CD4-positive, CD25-positive, alpha-beta regulatory T cell (primary cell): ENCODE results near the gene NDST1. TPM values are rescaled to one million over a fixed set of nuclear protein-coding genes. Genes with fewer than 3 reads are reported as not detected.

Source experiments
- ATAC-seq, 2 donors: fragments of 150-1000 bp; cut with Tn5 transposase; one replicate each; pipeline ENCODE4 v1.10.0; 2021; ENCODE audit warnings: low read depth in 2 of 2, moderate number of reproducible peaks in 2 of 2, moderate library complexity in 1 of 2
- DNase-seq, 3 donors: peaks; one replicate each; pipeline versions ENCODE4 v3.0.0 to v3.0.0-alpha.2; 2012 to 2022; ENCODE audit warnings: mixed read lengths in 1 of 3
- H3K27ac ChIP-seq: one replicate; pipeline ENCODE4 v1.7.0; 2013; ENCODE audit warnings: mild to moderate bottlenecking, low read length; ENCODE audit not compliant: insufficient read depth, poor library complexity, severe bottlenecking
- H3K27me3 ChIP-seq: one replicate; pipeline ENCODE4 v1.7.0; 2013; ENCODE audit warnings: low read length; ENCODE audit not compliant: control insufficient read depth, insufficient read depth
- H3K36me3 ChIP-seq: one replicate; pipeline ENCODE4 v1.7.0; 2013; ENCODE audit warnings: mild to moderate bottlenecking, low read length, moderate library complexity; ENCODE audit not compliant: control insufficient read depth, insufficient read depth
- H3K4me1 ChIP-seq: 2 replicates; pipeline ENCODE4 v1.7.0; 2013; ENCODE audit warnings: mild to moderate bottlenecking, low read length; ENCODE audit not compliant: insufficient read depth, control insufficient read depth, poor library complexity, severe bottlenecking
- H3K4me3 ChIP-seq: one replicate; pipeline ENCODE4 v1.7.0; 2013; ENCODE audit warnings: low read depth, mild to moderate bottlenecking, low read length, moderate library complexity
- H3K9me3 ChIP-seq, 2 experiments: 1 replicate in 1 of 2; 2 replicates in 1 of 2; pipeline ENCODE4 v1.7.0; 2013; ENCODE audit warnings: low read length in 2 of 2, mild to moderate bottlenecking in 1 of 2, moderate library complexity in 1 of 2; ENCODE audit not compliant: control insufficient read depth in 2 of 2
- H3K27ac Mint-ChIP-seq, 3 donors: one replicate each; pipeline ENCODE4 v1.8.0; 2020 to 2022; ENCODE audit warnings: mild to moderate bottlenecking in 3 of 3, mixed read lengths in 3 of 3, moderate library complexity in 2 of 3
- H3K27me3 Mint-ChIP-seq: one replicate; pipeline ENCODE4 v1.8.0; 2022; ENCODE audit warnings: mild to moderate bottlenecking, mixed read lengths
- H3K36me3 Mint-ChIP-seq: one replicate; pipeline ENCODE4 v1.8.0; 2020; ENCODE audit warnings: mixed read lengths
- H3K4me1 Mint-ChIP-seq, 4 donors: one replicate each; pipeline ENCODE4 v1.8.0; 2020 to 2022; ENCODE audit warnings: mixed read lengths in 4 of 4, mild to moderate bottlenecking in 1 of 4
- H3K4me3 Mint-ChIP-seq, 4 donors: one replicate each; pipeline ENCODE4 v1.8.0; 2020 to 2022; ENCODE audit warnings: mild to moderate bottlenecking in 4 of 4, mixed read lengths in 4 of 4, moderate library complexity in 3 of 4
- H3K9me3 Mint-ChIP-seq, 7 donors: one replicate each; pipeline ENCODE4 v1.8.0; 2020 to 2022; ENCODE audit warnings: mixed read lengths in 7 of 7, mild to moderate bottlenecking in 3 of 7, moderate library complexity in 2 of 7
- polyA plus RNA-seq, 4 donors: library from polyadenylated mRNA; unstranded; fragments of 300-500 nt; fragmentation: Illumina TruSeq; gene quantifications; one replicate each; pipeline ENCODE4 v1.2.3, GENCODE V29; 2021
- total RNA-seq: library from RNA; stranded (reverse); gene quantifications from one replicate; pipeline ENCODE4 v1.2.3, GENCODE V29; 2022

Gene NDST1
- total and polyA plus RNA-seq, 5 donors from 2014 or later, result 2.4 TPM; not detected in 4

DNA sequence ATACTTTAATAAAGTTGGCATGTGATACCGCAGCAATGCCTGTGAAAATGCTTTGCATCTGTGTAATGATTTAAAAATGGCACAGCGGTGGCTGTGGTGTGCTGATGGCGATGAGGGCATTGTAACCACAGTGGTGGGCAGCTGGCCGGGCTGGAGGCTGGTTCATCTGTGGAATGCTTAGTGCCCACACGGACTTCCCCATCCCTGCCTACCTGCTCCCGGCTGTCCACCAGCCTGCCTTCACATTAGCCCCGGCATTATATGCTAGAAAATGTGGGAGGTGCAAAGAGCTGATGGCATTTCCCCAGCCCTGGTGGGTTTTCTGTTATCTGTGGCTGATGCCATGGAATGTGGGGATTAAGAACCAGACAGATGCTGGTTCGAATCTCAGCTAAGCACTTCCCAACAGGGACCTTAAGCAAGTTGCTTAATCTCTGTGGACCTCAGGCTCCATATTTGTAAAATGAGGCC lies 2.9 kb upstream of the NDST1 start:
- H3K36me3 ChIP-seq, result no peaks in the 10 kb centered on the region
- Mint-ChIP-seq H3K4me1 (no peaks in the 10 kb centered on the region), H3K27me3 (no peaks in the 10 kb centered on the region), H3K4me3 (no peak overlapping the region), H3K27ac (no peak overlapping the region), H3K36me3 (no peaks in the 10 kb centered on the region), H3K9me3 (no peaks in the 10 kb centered on the region)
- no peaks in the 10 kb centered on the region for H3K27me3 ChIP-seq
- ATAC-seq (no peak), DNase-seq (no peak)
- H3K4me1 ChIP-seq, result no peaks in the 10 kb centered on the region
- no peaks in the 10 kb centered on the region for H3K9me3 ChIP-seq
- H3K4me3 ChIP-seq, result no peak overlapping the region
- no peak overlapping the region for H3K27ac ChIP-seq

DNA sequence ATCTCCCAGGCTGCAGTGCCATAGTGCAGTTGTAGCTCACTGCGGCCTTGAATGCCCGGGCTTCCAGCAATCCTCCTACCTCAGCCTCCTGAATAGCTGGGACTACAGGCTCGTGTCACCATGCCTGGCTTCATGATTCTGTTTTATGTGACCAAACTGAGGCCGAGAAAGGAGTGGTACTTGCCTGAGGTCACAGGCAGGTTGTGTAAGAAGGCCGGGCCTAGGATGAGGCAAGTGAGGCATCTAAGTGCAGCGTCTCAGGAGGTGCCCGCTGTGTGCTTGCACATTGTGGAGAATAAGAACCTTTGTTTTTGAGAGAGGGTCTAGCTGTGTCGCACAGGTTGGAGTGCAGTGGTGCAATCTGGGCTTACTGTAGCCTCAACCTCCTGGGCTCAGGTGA lies 2.1 kb upstream of the NDST1 start:
- Mint-ChIP-seq H3K4me1 (no peaks in the 10 kb centered on the region), H3K9me3 (peaks cover 0 to 2% (median 0%) of the 10 kb centered on the region in 7 donors), H3K4me3 (no peak overlapping the region), H3K36me3 (no peaks in the 10 kb centered on the region), H3K27ac (no peak overlapping the region), H3K27me3 (no peaks in the 10 kb centered on the region)
- Histone ChIP-seq H3K4me3 (no peak overlapping the region), H3K27me3 (no peaks in the 10 kb centered on the region), H3K27ac (no peak overlapping the region), H3K9me3 (no peaks in the 10 kb centered on the region), H3K4me1 (no peaks in the 10 kb centered on the region), H3K36me3 (no peaks in the 10 kb centered on the region)
- DNase-seq (no peak), ATAC-seq (no peak)

DNA sequence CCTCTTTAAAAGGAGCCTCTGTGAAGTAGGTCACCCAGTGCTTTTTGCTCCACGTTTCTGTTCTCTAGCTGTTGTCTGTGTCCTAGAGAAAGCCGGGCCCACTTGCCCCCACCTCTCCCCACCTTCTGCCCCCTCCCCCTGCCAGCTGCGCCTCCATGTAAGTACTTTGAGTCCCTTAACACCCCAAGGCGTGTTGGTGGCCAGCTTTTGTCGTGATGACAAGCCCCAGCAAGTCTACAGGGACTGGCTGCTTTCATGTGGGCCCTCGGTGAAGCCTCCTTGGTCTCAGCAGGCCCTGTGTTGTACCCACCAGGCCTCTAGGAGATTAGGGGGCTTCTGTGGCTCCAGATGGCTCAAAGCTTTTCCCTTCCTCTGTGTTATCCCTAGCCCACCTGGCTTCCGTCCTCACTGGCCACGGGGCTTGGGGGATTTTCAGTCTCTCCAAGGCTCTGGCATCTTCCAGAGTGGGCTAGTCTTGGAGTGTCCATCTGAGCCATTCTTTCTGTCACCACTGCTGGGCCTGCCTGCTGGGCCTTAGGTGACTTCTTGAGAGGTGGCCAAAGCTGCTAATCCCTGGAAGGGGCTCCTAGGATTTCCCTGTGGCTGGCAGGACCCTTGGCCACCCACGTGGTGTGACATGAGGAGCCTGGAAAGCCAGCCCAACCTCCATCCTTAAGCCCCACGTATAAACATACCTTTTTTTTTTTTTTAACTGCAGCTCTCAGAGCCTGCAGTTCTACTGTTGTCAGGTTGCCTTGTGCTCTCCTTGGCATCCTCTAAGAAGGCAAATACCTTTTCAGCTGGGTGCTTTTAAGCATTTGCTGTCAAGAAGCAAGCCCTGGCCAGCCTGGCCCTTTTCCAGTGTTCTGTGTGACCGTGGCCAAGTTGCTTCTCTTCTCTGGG lies 1.1 kb upstream of the NDST1 start:
- ATAC-seq (no peak), DNase-seq (no peak)
- no peaks in the 10 kb centered on the region for H3K36me3 ChIP-seq
- H3K4me1 ChIP-seq, result no peaks in the 10 kb centered on the region
- peaks cover 0 to 2% (median 0%) of the 10 kb centered on the region in 7 donors for H3K9me3 Mint-ChIP-seq
- no peak overlapping the region for H3K27ac Mint-ChIP-seq
- H3K27me3 Mint-ChIP-seq, result no peaks in the 10 kb centered on the region
- no peak overlapping the region for H3K27ac ChIP-seq
- H3K4me3 ChIP-seq, result no peak overlapping the region
- H3K36me3 Mint-ChIP-seq, result no peaks in the 10 kb centered on the region
- H3K4me3 Mint-ChIP-seq, result no peak overlapping the region
- no peaks in the 10 kb centered on the region for H3K27me3 ChIP-seq
- no peaks in the 10 kb centered on the region for H3K4me1 Mint-ChIP-seq
- H3K9me3 ChIP-seq, result no peaks in the 10 kb centered on the region

DNA sequence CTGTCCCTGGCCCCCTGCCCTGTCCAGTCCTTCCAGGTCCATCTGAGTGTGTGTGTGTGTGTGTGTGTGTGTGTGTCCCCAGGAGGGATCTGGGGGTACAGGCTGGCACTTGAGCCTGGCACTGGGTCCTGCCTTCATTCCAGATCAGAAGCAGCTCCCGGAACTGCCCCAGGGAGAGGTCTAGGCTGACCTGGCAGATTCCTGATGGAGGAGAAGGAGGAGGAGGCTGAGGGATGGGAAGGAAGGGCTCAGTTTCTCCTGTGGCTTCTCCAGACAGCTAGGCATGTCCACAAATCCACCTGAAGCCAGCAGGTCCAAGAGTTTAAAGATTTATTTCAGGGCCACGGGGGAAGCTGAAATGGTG lies 328 bp downstream of the NDST1 start:
- DNase-seq (no peak), ATAC-seq (no peak)
- no peak overlapping the region for H3K27ac ChIP-seq
- H3K4me1 Mint-ChIP-seq, result no peaks in the 10 kb centered on the region
- no peak overlapping the region for H3K4me3 ChIP-seq
- H3K36me3 Mint-ChIP-seq, result no peaks in the 10 kb centered on the region
- H3K4me3 Mint-ChIP-seq, result no peak overlapping the region
- peaks cover 0 to 2% (median 0%) of the 10 kb centered on the region in 7 donors for H3K9me3 Mint-ChIP-seq
- no peak overlapping the region for H3K27ac Mint-ChIP-seq
- H3K36me3 ChIP-seq, result no peaks in the 10 kb centered on the region
- H3K27me3 Mint-ChIP-seq, result no peaks in the 10 kb centered on the region
- H3K4me1 ChIP-seq, result no peaks in the 10 kb centered on the region
- no peaks in the 10 kb centered on the region for H3K9me3 ChIP-seq
- H3K27me3 ChIP-seq, result no peaks in the 10 kb centered on the region

GRCh38 chr5:150508828-150509227 lies 897 bp downstream of the NDST1 start:
- DNase-seq (no peak), ATAC-seq (no peak)
- Histone ChIP-seq H3K4me3 (no peak overlapping the region), H3K36me3 (no peaks in the 10 kb centered on the region), H3K4me1 (no peaks in the 10 kb centered on the region), H3K27me3 (no peaks in the 10 kb centered on the region), H3K9me3 (no peaks in the 10 kb centered on the region), H3K27ac (no peak overlapping the region)
- no peaks in the 10 kb centered on the region for H3K36me3 Mint-ChIP-seq
- no peak overlapping the region for H3K27ac Mint-ChIP-seq
- peaks cover 0 to 2% (median 0%) of the 10 kb centered on the region in 7 donors for H3K9me3 Mint-ChIP-seq
- no peaks in the 10 kb centered on the region for H3K4me1 Mint-ChIP-seq
- no peaks in the 10 kb centered on the region for H3K27me3 Mint-ChIP-seq
- no peak overlapping the region for H3K4me3 Mint-ChIP-seq

DNA sequence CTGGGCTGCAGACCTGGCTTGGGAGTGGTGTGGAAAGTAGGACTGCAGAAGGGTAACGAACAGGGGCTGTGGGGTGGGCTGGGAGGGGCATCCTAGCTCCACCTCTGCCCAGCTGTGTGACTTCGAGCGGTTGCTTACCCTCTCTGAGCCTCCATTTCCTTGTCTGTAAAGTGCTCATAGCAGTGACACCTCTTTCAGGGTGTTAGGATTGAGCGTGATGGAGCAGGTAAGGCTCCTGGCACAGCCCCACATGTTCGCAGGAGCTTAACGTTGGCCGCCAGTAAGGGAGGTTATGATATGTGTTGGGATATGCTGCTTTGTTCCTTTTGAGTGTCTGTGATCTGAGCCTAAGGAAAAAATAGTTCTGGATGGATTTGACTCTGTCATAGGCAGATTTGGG lies 2.1 kb downstream of the NDST1 start:
- no peaks in the 10 kb centered on the region for H3K9me3 ChIP-seq
- Mint-ChIP-seq H3K4me1 (no peaks in the 10 kb centered on the region), H3K9me3 (peaks cover 0 to 2% (median 0%) of the 10 kb centered on the region in 7 donors), H3K27ac (no peak overlapping the region), H3K36me3 (no peaks in the 10 kb centered on the region), H3K4me3 (no peak overlapping the region), H3K27me3 (peaks cover under 1% of the 10 kb centered on the region)
- no peak for ATAC-seq
- no peaks in the 10 kb centered on the region for H3K27me3 ChIP-seq
- DNase-seq, result no peak
- H3K27ac ChIP-seq, result no peak overlapping the region
- no peaks in the 10 kb centered on the region for H3K4me1 ChIP-seq
- H3K4me3 ChIP-seq, result no peak overlapping the region
- no peaks in the 10 kb centered on the region for H3K36me3 ChIP-seq

- no peak overlapping the region for H3K4me3 Mint-ChIP-seq
- Histone ChIP-seq H3K36me3 (no peaks in the 10 kb centered on the region), H3K9me3 (no peaks in the 10 kb centered on the region), H3K27ac (no peak overlapping the region), H3K4me3 (no peak overlapping the region), H3K4me1 (no peaks in the 10 kb centered on the region), H3K27me3 (no peaks in the 10 kb centered on the region)
- no peaks in the 10 kb centered on the region for H3K4me1 Mint-ChIP-seq
- ATAC-seq (no peak), DNase-seq (no peak)
- peaks cover 5% of the 10 kb centered on the region for H3K27me3 Mint-ChIP-seq
- no peaks in the 10 kb centered on the region for H3K36me3 Mint-ChIP-seq
- H3K27ac Mint-ChIP-seq, result no peak overlapping the region
- H3K9me3 Mint-ChIP-seq, result peaks cover 0 to 2% (median 0%) of the 10 kb centered on the region in 7 donors
Measured at GRCh38 chr5:150510460-150511263, 2.7 kb downstream of the NDST1 start.
